GM19239 (cell line): ENCODE results near the gene KCNAB3.

Experiments used
- DNase-seq: peaks from one replicate; pipeline ENCODE4 v3.0.0; 2011; ENCODE audit warnings: low spot score; ENCODE audit not compliant: insufficient read length
- FAIRE-seq: peaks from 2 replicates; lab custom pipeline; 2011; peaks lifted over from hg19 to GRCh38; lab: Jason Lieb, UNC

The KCNAB3 gene

DNA sequence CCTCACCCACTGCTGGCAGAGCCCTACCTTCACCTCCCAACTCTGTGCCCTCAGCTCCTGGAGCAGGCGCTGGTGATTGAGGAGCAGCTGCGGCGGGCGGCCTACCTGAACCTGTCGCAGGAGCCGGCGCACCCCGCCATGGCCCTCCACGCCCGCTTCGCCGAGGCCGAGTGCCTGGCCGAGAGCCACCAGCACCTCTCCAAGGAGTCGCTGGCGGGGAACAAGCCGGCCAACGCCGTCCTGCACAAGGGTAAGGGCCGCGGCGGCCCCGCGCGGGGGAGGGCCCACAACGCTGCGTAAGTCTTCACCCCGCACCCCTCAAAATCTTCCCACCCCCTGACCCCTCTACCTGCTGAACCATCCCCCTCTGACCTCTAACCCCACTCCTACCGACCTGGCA, 20.6 kb downstream of the KCNAB3 start:
- FAIRE-seq, result no peak
- no peak for DNase-seq

GRCh38 chr17:7903154-7904103, 26.2 kb downstream of the KCNAB3 start:
- DNase-seq (no peak), FAIRE-seq (no peak)

DNA sequence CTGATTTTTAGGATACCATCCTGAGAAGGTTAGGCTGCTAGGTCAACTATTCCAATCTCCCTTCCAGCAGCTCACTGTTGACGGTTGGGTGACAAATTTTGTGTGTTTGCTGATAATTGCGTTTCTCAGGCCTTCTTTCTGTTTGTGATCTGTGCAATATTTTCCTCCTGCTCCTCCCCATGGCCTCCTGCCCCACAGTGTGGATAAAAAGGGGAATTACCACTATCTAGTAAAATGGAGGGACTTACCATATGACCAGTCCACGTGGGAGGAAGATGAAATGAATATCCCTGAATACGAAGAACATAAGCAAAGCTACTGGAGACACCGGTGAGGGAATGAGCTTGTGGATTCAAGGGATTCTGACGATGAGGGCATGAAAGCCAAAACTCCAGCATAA, 31.9 kb downstream of the KCNAB3 start:
- FAIRE-seq (no peak), DNase-seq (no peak)

- no peak for FAIRE-seq
- DNase-seq, result no peak
These were observed 32.6 kb downstream of the KCNAB3 start for GRCh38 chr17:7897090-7897489.

GRCh38 chr17:7894866-7895265, 34.8 kb downstream of the KCNAB3 start:
- FAIRE-seq (no peak), DNase-seq (no peak)

DNA sequence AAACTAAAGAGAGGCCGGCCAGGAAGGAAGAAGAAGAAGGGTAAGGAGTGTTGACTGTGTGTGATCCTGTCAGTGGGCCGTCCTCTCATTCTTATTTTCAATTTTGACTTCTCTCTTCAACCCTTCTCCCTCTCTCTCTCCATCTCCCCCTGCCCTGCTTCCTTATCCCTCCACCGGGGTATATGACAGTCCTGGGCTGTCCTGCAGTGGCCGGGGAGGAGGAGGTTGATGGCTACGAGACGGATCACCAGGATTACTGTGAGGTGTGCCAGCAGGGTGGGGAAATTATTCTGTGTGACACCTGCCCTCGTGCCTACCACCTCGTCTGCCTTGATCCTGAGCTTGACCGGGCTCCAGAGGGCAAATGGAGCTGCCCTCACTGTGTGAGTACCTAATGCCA, 35.4 kb downstream of the KCNAB3 start:
- FAIRE-seq (no peak), DNase-seq (no peak)

GRCh38 chr17:7893187-7893880, 36.3 kb downstream of the KCNAB3 start:
- no peak for DNase-seq
- no peak for FAIRE-seq

GRCh38 chr17:7889166-7889955, 40.3 kb downstream of the KCNAB3 start:
- FAIRE-seq (no peak), DNase-seq (no peak)

GRCh38 chr17:7888184-7888920, 41.3 kb downstream of the KCNAB3 start, which contains the start of gene CHD3:
Gene CHD3 (plus strand): TSS chr17:7888789. CDS start chr17:7889001, 212 bp downstream.
- no peak for DNase-seq
- peak; percentile 87 for FAIRE-seq

DNA sequence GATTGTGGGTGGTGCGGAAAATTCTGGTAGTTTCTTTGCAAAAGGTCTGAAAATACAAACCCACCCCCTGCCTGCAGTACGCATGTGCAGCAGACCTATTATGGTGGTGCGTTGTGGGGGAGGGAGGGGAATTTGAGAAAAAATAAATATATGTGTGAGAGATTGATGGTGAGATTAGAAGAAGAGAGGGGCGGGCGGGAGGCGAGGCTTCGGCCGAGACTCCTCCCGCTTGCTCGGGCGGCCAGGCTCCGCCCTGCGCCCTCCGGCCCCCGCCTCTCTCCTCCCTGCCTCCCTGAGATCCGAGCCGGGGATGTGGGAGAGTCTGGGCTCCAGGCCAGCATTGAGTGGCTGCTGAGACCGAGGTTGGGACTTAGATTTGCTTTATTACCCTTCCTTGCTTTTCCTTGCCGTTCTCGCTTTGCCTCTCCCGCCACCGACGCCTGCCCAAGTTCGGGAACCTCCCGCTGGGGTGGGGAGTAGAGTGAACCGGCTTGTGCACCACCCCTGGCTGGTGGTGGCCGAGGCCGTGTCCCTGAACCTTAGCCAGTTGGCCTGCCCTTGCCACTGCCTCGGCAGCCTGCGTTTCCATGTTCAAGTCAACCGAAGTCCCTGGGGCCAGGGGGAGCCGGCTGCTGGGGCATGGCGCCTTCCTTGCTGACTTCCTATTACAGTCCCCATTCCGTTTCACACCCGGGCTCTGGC, 42.0 kb downstream of the KCNAB3 start:
- FAIRE-seq (peak; percentile 91), DNase-seq (peak; percentile 74)

DNA sequence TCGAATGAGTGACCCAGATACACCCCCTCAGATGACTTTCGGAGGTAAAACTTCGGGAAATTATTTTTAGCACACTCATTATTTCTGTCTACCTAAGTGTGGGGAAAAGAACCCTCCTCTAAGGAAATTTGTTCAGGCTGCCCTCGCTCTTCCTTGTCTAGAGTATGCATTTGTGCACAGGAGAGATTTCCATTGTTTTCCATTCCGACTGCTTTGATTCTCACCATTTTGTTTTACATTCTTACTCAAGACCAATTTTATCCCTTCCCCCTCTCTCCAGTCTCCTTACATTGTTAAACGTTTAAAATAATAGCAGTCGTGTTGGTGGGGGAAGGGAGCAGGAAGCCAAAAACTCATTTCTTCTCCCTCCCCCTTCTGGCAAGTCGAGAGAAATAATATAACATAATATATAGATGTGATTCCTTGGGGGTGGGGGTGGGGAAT, 42.6 kb downstream of the KCNAB3 start:
- DNase-seq, result no peak
- FAIRE-seq, result no peak

GRCh38 chr17:7886227-7887037, 43.2 kb downstream of the KCNAB3 start:
- peak; percentile 82 for FAIRE-seq

DNA sequence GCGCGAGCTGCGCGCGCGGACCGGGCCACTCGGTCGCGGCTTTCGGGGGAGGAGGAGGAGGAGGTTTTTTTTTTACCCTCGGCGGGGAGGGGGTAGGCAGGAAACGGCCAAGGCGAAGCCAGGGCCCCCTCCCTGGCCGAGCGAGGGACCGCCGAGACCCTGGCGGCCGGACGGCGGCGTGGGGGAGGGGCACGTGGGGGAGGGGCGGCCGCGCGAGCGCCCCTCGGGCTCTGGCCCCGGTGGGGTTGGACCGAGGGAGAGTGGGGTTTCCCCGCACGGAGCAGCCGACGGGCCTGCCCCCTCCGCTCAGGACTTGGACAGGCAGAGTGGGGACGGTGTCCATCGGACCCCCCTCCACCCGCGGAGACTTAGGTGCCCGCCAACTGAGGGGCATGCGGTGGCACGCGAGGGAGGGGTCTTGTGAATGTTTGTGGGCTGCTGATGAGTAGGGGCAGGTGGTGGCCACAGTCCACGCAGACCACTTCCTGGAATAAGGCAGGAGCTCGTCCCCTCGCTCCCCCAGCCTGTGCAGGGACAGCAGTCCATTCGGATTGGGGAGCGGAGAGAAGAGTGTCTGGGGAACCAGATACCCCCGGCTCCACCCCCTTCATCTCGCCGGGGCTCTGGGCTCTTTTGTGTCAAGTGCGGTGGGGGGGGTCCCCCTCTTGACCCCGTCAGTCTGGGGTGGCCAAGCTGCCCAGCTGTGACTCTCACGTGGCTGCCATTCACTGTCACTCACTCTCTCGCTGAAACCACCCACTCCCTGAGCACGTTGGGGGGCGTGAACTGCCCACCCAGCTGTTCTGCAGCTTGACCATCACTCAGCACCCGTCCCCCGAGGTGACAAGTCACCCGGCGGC, 44.1 kb downstream of the KCNAB3 start:
- peak; percentile 57 for FAIRE-seq
- peak; percentile 65 for DNase-seq

More at GRCh38 chr17:7886227-7887037, 43.2 kb downstream of the KCNAB3 start:
- peak; percentile 40 for DNase-seq

DNA sequence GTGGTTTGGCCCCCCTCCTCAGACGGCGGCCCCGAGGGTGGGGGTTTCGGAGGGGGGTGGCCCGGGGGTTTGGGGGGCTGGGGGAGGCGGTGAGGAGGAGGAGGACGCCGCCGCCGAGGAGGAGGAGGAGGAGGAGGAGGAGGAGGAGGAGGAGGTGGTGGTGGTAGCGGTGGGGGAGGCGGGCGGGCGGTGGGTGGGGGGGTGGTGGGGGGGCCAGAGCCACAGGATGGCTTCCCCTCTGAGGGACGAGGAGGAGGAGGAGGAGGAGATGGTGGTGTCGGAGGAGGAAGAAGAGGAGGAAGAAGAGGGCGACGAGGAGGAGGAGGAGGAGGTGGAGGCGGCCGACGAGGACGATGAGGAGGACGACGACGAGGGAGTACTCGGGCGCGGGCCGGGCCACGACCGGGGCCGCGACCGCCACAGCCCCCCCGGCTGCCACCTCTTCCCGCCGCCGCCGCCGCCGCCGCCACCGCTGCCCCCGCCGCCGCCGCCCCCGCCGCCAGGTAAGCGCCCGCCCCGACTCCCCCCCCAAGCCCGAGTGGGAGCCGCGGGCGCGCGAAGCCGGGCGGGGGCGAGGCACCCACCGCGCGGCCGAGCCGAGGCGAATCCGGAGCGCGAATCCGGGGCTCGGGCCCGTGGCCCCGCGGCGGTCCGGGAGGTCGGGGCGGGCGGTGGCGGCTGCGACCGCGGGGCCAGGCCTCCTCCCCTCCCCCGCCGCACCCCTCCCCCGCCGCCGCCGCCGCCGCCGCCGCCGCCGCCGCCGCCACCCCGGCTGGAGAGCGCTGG, 44.9 kb downstream of the KCNAB3 start:
- FAIRE-seq (no peak), DNase-seq (no peak)

DNA sequence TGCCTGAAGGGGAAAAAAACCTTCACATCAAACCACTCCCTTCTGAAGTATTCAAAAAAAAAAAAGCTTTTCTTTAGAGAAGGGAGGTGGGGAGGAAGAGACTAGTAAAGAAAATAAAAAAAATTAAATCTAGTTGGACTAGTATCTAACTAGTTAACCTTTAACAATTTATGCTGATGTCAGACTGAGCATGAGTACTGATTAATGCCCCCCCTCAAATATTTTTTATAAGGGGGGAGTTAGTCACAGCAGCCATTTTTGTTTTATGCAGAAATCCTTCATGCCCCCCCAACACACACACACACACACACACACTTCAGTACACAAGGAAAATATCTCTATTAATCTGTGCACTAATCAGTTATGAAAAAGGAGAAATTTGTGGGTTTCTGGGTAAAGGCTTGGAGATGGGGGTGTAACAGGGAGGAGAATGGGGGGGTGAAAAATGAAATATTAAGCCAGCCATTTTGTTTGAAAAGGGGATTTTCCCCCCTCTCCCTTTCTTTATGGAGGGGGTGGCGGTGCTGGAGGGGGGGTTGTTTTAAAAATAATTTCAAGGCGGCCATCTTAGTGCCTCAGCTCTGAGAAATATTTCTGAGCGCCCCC, 45.8 kb downstream of the KCNAB3 start:
- DNase-seq (no peak), FAIRE-seq (no peak)

DNA sequence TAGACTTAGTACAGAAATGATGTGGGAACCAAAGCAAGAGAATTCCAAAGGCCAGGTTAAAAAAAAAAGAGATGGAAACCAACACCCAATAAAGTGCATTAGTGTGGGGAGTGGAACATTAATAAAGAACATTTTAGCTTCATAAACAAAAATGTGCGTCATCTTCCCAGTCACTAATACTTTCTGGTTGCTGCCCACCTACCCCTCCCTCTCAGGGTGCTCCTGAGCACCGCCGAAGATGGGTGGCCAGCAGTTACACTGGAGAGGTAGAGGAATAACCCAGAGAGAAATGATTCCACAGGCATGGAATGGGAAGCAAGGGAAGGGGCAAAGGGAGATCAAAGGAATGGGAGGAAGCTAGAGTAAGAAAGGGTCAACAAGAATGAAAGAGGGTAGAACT, 47.0 kb downstream of the KCNAB3 start:
- DNase-seq (no peak), FAIRE-seq (no peak)
